Stimulated activated CD8-positive, alpha-beta memory T cell treated with anti-CD3 and anti-CD28 coated beads, Interleukin-4, amount 100 ng/mL, for 48 hours (primary cell): ENCODE measurements around the gene KIAA0513.

Experiments used
- DNase-seq: peaks from one replicate; pipeline ENCODE4 v3.0.0-alpha.2; 2020

KIAA0513 gene

GRCh38 chr16:85027349-85027957, at the start of gene KIAA0513:
Gene KIAA0513 (plus strand): TSS chr16:85027795. CDS start chr16:85067072, 39,277 bp downstream.
- peak; percentile 98 for DNase-seq

DNA sequence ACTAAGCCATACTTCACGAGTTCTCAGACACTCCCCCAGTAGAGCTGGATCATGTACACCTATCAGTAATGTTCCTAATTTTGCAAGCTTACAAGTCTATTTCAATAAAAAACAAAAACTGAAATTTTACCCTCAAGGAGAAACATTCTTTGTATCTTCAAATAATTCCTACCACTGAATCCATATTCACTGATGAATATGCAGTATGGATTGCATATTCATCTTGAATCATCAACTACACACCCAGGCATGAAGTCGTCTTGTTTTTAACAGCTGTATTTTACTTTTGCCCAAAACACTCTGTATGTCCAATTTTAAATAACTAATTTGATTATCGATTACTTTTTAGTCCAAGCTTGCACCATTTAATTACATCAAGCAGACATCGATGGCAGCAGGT, 48.1 kb upstream of the KIAA0513 start:
- DNase-seq, result no peak

GRCh38 chr16:84982434-84982833, 45.2 kb upstream of the KIAA0513 start:
- DNase-seq, result no peak

GRCh38 chr16:84985079-84986065, 42.2 kb upstream of the KIAA0513 start:
- no peak for DNase-seq

DNA sequence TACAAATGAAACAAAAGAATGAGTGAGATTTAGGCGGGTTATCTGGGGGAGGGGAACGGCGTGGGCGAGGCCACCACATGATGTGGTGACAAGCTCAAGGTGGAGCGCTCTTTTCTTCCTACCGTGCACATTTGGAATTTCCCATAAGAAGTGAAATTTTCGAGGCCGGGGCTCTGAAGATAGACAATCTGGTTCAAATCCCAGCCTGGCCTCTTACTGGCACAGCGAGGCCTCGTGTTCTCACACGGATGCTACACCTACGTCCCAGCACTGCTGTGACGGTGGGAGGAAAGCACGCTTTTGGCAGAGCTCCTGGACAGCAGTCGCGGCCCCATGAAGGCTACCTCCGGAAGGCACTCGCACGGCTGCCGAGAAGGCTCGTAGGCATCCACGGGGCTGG, 41.5 kb upstream of the KIAA0513 start:
- DNase-seq, result peak; percentile 33

DNA sequence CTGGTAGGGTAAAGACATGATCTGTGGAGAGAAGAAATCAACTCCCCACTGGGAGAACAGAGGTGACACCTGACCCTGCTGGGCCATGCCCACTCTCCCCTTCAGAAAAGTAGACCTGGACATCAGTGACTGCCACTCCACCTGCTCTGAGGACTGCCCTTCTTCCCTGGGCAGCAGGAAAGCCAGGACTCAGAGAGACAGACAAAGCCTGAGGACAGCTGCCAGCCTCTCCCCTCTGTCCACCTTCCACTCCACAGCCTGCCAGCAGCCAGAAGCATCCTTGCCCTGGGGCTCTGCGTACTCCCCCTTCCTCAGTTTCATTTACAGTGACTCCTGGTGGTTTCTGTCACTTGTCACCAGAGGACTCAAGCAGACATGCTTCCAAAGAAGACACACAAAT, 40.7 kb upstream of the KIAA0513 start:
- no peak for DNase-seq

DNA sequence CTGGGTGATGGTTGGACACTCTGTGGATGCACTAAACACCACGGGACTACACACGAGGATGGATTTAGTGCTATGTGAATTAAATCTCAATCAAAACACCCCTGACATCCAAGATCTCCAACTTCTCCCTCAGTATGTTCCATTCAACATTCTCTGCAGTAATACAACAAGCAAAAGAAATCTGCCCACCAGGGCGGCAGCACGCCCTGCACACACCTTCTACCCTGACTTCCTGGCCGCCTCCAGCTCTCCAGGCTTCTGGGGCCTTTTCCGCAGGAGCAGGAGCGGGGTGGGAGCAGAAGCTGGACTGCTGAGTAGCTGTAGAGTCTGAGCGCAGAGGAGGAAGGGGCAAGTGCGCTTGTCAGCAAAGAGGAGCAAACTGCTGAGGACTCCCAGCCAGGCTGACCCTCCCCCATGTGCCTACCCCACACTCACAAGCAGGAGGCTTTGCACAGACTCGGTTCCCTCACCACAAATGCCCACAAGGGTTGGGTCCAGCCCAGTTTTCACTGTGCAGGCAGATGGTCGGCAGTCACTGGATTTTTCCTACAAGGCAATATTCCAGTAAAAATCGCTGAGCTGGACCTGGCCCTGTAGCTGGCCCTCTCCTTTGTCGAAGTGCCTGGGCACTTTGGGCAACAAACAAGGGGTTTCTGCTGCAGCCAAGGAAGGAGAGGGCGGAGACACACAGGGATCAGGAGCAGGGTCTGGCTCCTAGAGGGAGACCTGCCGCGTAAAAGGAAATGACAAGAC, 39.1 kb upstream of the KIAA0513 start:
- DNase-seq, result no peak

DNA sequence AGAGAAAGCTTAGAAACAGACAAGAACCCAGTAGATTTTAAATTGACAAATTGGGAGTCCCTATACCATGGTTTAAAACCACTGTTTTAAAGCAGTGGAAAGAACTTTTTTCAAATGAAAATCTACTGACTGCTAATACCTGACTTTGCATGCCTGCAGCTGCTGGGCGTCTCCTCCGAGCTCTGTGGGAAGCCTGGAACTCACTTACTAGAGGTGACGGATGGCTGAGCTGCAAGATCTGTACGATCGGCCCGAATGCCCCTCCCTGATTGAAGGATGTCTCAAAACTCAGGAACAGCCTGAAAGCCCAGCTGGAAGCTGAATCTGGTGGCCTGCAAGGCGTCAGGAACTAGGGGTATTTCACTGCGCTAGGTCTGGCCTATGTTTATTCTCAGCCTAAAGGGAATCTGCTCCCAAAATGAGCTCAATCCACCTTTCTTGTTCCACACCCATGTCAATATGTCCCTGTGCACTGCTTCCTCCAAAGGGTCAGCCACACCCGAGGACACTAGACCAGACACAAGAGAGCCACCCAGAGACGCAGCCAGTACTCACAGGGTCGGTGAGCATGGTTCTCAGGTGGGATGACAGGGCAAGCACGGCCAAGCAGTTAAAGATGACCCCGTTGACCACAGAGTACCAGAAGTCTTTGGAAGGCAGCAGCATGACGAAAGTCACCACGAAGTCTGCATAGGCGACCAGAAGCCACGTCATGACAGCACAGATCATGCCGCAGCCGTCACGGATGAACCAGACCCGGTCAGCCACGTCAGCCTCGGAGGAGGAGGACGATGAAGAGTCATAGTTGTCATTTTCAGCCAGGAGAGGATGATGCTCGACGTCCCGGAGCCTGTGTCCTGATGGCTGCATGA, 37.6 kb upstream of the KIAA0513 start:
- DNase-seq, result no peak

- DNase-seq, result no peak
These were observed 36.8 kb upstream of the KIAA0513 start for GRCh38 chr16:84990782-84991181.

DNA sequence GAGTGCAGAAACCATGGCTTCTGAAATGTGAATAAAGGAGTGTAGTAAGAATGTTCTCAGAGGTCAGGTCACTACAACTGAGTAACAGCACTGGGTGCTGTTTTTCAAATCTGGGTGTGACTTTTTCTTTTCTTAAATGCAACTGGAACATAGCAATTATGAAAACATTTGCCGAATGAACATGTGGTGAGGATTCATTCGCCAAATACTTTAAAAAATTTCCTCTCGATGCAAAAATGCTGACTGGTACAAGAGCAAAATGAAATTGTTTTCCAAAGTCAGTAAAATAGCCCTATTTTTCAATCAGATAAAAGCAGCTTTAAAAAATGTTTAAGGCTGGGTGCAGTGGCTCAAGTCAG, 34.9 kb upstream of the KIAA0513 start:
- no peak for DNase-seq

- DNase-seq, result no peak
These were observed 33.7 kb upstream of the KIAA0513 start for GRCh38 chr16:84993926-84994325.

- DNase-seq, result no peak
These were observed 31.9 kb upstream of the KIAA0513 start for GRCh38 chr16:84995663-84996062.

DNA sequence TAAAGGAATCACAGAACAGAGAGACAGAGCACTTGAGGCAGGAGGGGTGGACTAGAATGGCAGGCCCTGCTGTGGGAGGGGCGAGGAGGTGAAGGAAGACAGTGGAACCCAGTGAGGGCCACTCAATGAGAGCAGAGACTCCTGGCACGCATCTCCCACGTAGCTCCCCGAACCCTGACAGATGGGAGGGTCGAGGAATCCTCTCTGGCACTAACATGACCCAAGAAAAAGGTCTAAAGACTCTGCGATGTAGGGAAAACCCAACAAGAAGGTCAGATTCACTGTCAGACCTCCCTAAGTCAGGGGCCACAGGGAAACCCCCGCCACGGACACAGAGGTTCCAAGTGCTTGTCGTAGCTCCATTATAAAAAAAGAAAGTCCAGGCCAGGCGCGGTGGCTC, 31.2 kb upstream of the KIAA0513 start:
- no peak for DNase-seq

- DNase-seq, result no peak
These were observed 28.4 kb upstream of the KIAA0513 start for GRCh38 chr16:84999200-84999599.

DNA sequence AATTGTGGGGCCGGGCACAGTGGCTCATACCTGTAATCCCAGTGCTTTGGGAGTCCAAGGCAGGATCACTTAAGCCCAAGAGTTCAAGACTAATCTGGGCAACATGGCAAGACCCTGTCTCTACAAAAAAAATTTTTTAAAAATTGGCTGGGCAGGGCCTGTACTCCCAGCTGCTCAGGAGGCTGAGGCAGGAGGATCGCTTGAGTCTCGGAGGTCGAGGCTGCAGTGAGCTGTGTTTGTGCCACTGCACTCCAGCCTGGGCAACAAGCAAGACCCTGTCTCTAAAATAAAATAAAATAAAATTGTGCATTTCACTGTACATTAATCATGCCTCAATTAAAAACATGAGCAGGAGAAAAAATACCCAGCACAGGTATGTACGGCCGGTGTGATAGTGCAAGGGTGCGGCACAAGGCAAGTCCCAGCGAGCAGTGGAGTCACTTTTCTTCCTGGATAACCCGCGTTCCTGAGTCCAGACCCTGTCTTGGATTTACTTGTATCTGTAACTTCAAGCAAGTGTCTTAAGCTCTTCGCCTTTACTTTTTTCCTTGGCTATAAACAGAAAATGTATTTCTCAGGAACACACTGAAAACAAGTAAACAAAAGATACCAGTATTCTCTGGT, 27.6 kb upstream of the KIAA0513 start:
- DNase-seq, result no peak

DNA sequence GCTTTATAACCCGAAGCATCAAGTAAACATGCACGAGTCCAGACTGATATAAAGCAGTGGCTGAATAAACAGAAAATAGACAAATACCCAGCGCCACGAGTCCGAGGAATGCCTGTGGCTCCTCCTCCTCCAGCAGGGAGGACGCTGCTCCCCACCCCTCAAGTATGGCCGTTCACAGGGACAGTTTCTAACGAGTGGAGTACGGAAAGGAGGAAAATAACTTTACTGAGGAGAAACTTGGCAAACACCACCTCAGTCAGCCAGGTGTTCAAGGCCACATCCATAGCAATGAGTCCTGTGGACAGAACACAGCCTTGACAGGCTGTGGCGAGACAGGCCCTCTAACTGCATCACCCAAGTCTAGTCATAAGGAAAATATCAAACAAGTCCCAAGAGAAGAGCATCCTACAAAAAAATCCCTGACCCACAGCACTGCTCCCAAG, 25.5 kb upstream of the KIAA0513 start:
- DNase-seq, result no peak

DNA sequence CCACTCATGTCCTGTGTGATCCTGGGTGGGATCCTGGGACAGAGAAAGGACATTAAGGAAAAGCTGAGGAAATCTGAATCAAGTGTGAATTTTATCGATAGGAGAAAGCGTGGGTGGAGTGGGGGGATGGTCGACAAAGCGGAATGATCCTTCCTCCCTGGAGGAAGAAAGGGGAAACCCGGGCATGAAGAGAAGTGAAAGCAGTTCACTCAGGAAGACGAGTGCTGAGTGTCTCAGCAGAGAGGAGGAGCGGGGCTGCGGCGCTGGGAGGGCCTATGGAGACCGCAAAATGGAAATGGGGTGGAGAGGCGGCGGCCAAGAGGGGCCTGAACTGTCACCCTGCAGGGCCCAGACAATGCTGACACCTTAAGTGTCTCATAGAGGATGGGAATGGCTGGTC, 25.0 kb upstream of the KIAA0513 start:
- no peak for DNase-seq

DNA sequence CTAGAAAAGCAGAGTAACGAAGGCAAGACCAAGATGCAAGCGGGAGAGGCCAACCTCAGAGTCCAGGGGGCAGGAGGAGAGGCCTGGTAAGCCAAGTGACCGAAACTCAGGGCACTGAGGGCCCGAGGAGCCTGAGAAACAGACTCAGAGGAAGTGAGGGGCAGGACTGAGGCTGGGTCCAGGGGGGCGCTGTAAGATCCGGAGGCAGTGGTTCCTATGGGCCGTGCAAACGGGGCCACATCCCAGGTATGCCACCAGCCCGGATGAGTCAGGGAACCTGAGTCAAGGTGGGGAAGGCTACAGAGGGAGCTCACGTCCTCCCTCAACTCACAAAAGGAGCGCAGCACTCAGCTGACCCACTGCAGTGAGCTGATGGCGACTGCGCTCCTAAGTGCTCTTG, 24.5 kb upstream of the KIAA0513 start:
- DNase-seq, result no peak

- no peak for DNase-seq
These were observed 23.6 kb upstream of the KIAA0513 start for GRCh38 chr16:85003725-85004586.

- no peak for DNase-seq
These were observed 22.9 kb upstream of the KIAA0513 start for GRCh38 chr16:85004587-85005205.
